ENCODE measurements around the gene ZDHHC23.

ZDHHC23 gene

DNA sequence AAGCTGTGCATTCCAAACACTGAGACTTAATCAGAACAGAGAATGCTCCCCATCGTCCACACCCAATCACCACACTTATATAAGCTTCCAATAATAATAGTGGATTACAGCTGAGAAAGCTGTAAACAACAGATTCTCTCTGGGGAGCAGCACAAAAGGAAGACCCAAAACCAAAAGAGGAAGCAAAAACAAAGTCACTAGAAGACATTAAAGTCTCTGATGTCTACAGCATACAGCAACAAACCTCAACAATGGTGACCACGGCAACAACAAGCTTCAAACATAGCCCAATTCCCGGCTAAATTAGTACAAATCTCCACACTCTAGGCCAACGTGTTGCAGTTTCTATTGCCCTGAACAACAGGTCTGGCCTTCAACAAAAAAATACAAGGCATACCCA lies 37.7 kb downstream of the ZDHHC23 start:
- in situ Hi-C loops (cut with HindIII; ENCODE audit: low sequenced_read_pairs): no loop called here

GRCh38 chr3:114005481-114005880 lies 57.7 kb downstream of the ZDHHC23 start:
- in situ Hi-C loops (cut with HindIII; ENCODE audit: low sequenced_read_pairs): no loop called here

DNA sequence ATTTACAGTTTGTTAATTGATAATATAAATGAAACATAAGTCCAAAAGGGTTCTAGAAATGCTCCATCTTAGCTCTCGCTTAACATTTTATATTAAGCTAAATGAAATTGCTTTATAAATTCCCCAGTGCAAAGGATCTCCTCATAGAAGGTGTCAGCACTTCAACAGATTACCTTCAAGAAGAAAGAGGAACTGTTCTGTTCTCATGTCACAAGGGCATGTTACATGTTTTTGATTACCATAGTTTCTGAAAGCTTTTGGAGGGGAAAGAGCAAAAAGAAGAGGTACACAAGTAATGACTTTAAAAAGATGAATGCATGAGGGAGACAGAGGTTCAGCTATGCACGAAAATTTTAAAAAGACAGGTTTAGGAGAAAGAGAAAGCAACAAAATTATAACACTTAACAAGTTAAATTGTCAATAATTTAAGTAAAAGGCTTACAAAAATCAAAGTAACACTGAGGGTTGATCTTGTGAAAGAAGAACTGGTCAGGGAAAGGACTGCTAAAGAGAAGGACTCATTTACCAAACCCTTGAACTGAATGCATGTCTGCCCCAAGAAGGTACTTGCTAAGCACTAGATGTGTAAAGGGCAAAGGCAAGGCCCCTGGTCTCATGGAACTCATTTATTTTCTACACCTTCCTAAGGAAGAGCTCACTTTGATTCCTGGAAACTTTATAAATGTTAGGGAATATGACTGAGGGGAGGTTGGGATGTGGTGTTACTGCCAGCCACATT lies 63.4 kb downstream of the ZDHHC23 start:
- in situ Hi-C loops (cut with HindIII; ENCODE audit: low sequenced_read_pairs): no loop called here
